Stimulated activated naive CD4-positive, alpha-beta T cell treated with Interleukin-2 at 50 U/mL for 16 hours (primary cell): ENCODE data around the gene ATG4C.

Experiments used
- DNase-seq: peaks from one replicate; lab custom pipeline; 2025; lab: John Stamatoyannopoulos, UW

ATG4C gene

DNA sequence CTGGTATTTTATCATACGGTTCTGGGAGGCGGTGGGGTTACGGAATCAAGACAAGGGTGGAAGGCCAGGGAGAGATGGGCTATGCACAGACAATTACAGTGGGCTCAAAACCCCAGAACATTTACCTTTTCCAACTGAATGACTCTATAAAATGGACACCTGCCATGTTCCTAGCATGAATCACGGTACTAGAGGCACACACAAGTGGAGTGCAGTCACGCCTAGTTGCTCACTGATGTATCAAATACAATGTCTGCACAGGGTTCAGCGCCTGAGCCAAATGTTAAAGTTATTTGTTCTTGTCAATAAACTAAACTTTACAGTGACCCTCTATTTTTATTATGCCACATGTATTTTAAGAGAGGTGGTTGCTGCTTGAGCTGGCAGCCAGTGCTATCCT, 121.4 kb downstream of the ATG4C start:
- DNase-seq, result no peak

DNA sequence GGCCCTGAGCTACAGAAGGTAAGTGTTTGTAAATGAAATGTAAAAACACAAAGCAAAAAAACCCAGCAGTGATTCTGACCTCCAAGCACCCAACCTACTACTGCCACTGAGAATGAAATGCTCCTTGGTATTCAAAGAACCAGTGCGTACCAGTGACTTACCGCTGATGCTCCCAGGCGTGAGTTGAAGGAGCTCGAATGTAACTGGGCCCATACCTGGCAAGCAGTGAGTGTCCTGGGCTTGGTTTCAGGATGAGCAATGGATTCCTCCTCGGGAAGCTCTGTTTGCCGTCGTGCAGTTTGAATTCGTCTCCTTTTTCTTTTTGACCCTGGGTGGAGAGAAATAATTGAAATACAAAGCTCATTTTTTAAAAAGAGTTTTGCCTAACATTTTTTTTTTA, 121.9 kb downstream of the ATG4C start:
- no peak for DNase-seq

DNA sequence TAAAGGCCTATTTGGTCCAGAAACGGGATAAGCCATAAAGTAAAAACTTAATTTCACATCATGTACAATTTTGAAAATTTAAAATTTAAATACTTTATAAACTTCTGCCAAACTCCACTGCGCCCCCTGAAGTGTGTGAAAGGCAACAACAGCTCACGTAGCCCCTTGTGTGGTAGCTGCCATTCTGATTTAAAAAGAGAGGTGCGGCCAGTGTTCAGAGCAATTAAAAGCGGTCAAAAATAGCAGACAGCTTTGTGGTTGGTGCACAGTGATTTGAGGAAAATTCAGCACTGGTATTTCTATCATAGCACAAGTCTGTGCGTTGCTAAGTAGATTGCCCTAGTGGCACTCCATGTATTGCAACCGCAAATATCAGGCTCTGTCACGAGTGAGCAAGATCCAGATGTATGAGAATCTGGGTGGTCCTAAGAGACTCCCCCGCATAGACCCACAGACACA, 122.5 kb downstream of the ATG4C start:
- no peak for DNase-seq

DNA sequence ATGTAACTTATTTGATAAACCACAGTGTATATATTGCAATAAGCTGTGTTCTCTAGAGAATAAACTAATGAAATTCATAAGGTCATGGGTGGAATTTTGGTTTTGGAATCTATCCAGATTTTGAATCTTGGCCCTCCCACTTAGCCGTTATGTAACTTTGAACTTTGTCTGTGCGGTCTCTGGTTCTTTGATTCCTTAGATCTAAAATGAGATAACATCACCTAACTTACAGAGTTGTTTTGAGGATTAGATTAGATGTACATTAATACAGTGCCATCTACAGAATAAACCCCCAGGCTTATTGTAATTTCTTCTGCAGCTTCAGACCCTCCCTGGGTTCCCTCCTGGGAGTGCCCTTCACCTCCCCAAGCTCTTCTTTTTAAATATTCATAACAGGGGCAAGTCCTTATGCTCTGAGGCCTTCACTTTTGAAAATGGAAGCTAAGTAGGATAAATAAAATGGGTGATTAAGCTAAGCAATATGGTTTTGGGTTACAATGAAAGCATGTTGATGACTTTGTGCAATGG, 124.3 kb downstream of the ATG4C start:
- no peak for DNase-seq

DNA sequence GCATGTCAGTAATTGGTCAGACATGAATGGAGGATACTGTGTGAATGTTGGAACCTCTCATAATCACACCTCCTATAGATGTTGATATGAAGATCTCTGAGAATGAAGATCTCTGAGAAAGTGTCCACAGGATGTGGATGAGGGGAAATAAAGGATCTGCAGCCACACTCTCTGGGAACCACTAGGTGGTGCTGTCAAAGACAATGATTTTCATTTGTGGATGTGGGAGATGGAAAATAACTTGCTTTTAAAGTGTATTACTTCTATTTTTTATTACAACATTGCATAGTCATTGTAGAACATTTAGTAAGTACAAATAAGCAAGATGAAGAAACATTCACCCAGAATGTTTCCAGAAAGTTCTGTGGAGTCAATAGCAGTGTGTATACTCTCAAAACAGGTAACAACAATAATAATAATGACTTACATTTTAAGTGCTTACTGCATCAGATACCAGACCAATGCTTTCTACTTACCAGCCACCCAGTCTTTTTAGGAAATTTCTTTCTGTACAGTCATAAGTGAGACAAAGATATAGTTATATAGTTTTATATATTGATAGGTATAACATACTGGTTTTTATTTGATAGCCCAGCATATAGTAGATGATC, 128.2 kb downstream of the ATG4C start:
- no peak for DNase-seq
